Measurements from ENCODE around the gene SMTNL1. TPM values are rescaled to one million over a fixed set of nuclear protein-coding genes. Genes with fewer than 3 reads are reported as not detected.

SMTNL1 gene
- total and polyA plus RNA-seq, 9 of the 15 experiments (the other 6 are each of a cell fraction or from before 2014, with no cell fraction given), result not detected

DNA sequence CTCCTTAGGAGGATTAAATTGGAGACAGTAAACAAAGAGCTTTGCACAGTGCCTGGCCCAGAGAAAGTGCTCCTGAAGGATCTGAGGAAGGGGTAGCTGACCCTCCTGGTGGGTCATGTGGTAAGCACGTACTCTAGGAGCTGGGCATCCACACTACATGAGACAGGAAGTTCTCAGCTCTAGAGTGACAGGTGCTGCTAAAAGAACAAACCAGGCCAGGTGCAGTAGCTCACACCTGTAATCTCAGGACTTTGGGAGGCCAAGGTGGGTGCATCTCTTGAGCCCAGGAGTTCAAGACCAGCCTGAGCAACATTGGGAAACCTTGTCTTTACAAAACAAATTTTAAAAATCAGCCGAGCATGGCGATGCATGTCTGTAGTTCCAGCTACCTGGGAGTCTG lies 35.0 kb upstream of the SMTNL1 start (continued):
- TF ChIP-seq TAL1 (IDR thresholded peaks at IDR 0.05) (no peak), PTTG1 (tag; IDR thresholded peaks at IDR 0.05; ENCODE audit: low read depth) (no peak), ZNF140 (CRISPR knock-in tag; IDR thresholded peaks at IDR 0.05) (no peak), RNF2 (IDR thresholded peaks at IDR 0.05) (no peak)

DNA sequence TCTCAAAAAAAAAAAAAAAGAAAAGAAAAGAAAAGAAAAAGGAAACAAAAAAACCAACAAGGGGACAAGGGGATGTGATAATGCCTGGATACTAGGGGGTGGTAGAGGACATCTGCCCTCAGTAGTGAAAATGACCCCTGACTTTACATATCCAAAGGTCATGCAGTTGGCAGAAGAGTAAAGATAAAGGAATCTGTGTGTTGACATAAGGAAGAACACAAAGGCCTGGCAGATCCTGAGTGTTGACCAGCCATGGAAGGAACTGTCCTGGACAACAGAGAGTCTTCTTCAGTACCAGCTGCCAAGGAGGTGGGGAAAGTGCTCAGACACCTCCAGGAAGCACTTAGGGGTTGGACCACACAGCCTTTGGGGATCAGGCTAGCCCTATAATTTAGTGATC lies 34.5 kb upstream of the SMTNL1 start:
- Histone ChIP-seq H3K4me2 (ENCODE audit: insufficient read depth, low read length) (no peak overlapping the region), H3K27ac (ENCODE audit: extremely low read depth, low read depth, low read length) (no peak overlapping the region), H3K4me3 (no peak overlapping the region), H3K9me3 (replicated peaks; ENCODE audit: control insufficient read depth, insufficient read depth, low read depth, low read length) (no peaks in the 10 kb centered on the region), H3K36me3 (ENCODE audit: control insufficient read depth, insufficient read depth, low read length) (peaks cover 69% of the 10 kb centered on the region), H3K79me2 (ENCODE audit: control insufficient read depth, insufficient read depth, low read length) (peaks cover 13% of the 10 kb centered on the region; the same call in 2 of the 3 replicates), H4K20me1 (replicated peaks; ENCODE audit: control insufficient read depth, insufficient read depth, low read length) (peaks cover 24% of the 10 kb centered on the region), H3K4me1 (replicated peaks in 1 of 2; ENCODE audit: control insufficient read depth in 2 of 2, insufficient read depth in 2 of 2, low read length in 2 of 2) (peaks cover 16 to 26% of the 10 kb centered on the region in 2 experiments), H3K9me1 (ENCODE audit: control insufficient read depth, insufficient read depth, low read length) (no peaks in the 10 kb centered on the region), H3K9ac (ENCODE audit: insufficient read depth in 1 of 2, low read depth in 2 of 2, low read length in 2 of 2) (no peak overlapping the region), H2AFZ (ENCODE audit: low read depth, low read length) (no peak overlapping the region), H3K27me3 (ENCODE audit: control insufficient read depth in 2 of 2, insufficient read depth in 2 of 2, low read length in 2 of 2) (no peaks in the 10 kb centered on the region)
- in situ Hi-C loops (cut with MboI) (no loop called here), intact Hi-C loops (cut with micrococcal nuclease) (no loop called here)
- CTCF ChIA-PET (ENCODE audit: low intra/inter-chr PET ratio), result no interaction called here
- BruUV-seq (replicated peaks), result no TSS peak
- DNase-seq (ENCODE audit: extremely low read depth in 1 of 4, low spot score in 3 of 4) (no peak), FAIRE-seq (no peak), ATAC-seq (no peak)
- no peak for TF ChIP-seq CBX8 (IDR thresholded peaks at IDR 0.05; ENCODE audit: borderline replicate concordance, extremely low read depth, low read depth, low read length, poor library complexity, severe bottlenecking)
- TF ChIP-seq ATF7 (IDR thresholded peaks at IDR 0.05), result no peak
- no peak for TF ChIP-seq ELF2 (CRISPR knock-in tag; IDR thresholded peaks at IDR 0.05)
- no peak for TF ChIP-seq XRCC4 (IDR thresholded peaks at IDR 0.05; ENCODE audit: extremely low read depth, insufficient read depth, insufficient read length)
- no peak for TF ChIP-seq ESRRA (IDR thresholded peaks at IDR 0.05; ENCODE audit: borderline replicate concordance, low read depth)
- TF ChIP-seq OTX1 (CRISPR knock-in tag; IDR thresholded peaks at IDR 0.05), result no peak
- TF ChIP-seq PPARD (CRISPR knock-in tag; IDR thresholded peaks at IDR 0.05), result no peak
- no peak for TF ChIP-seq RBM34 (IDR thresholded peaks at IDR 0.05; ENCODE audit: borderline replicate concordance, insufficient read depth, low read length)
- TF ChIP-seq, protein P1, sequence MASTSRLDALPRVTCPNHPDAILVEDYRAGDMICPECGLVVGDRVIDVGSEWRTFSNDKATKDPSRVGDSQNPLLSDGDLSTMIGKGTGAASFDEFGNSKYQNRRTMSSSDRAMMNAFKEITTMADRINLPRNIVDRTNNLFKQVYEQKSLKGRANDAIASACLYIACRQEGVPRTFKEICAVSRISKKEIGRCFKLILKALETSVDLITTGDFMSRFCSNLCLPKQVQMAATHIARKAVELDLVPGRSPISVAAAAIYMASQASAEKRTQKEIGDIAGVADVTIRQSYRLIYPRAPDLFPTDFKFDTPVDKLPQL (IDR thresholded peaks at IDR 0.05; ENCODE audit: extremely low read depth, insufficient read length), result no peak
- TF ChIP-seq, protein P2, sequence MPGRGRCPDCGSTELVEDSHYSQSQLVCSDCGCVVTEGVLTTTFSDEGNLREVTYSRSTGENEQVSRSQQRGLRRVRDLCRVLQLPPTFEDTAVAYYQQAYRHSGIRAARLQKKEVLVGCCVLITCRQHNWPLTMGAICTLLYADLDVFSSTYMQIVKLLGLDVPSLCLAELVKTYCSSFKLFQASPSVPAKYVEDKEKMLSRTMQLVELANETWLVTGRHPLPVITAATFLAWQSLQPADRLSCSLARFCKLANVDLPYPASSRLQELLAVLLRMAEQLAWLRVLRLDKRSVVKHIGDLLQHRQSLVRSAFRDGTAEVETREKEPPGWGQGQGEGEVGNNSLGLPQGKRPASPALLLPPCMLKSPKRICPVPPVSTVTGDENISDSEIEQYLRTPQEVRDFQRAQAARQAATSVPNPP (IDR thresholded peaks at IDR 0.05; ENCODE audit: borderline replicate concordance, insufficient read depth, insufficient read length), result no peak
- TF ChIP-seq KDM5B (IDR thresholded peaks at IDR 0.05; ENCODE audit: insufficient replicate concordance, low read depth, low read length), result no peak
- POLR2A ChIA-PET, result interaction anchor here (0.5 to 4.5 kb wide), 5 partner anchors 8 to 88 kb away, joined by 3 to 25 read pairs (median 4); partner anchors contain the start of gene SLC43A1

All from K562 (cell line).